ENCODE results near the gene CCDC9. TPM values are rescaled to one million over a fixed set of nuclear protein-coding genes. Genes with fewer than 3 reads are reported as not detected.

CCDC9 gene
- total and polyA plus RNA-seq, 2 of the 13 experiments (the other 11 are each of a cell fraction or from before 2014, with no cell fraction given): 2.9 to 6.3 TPM

DNA sequence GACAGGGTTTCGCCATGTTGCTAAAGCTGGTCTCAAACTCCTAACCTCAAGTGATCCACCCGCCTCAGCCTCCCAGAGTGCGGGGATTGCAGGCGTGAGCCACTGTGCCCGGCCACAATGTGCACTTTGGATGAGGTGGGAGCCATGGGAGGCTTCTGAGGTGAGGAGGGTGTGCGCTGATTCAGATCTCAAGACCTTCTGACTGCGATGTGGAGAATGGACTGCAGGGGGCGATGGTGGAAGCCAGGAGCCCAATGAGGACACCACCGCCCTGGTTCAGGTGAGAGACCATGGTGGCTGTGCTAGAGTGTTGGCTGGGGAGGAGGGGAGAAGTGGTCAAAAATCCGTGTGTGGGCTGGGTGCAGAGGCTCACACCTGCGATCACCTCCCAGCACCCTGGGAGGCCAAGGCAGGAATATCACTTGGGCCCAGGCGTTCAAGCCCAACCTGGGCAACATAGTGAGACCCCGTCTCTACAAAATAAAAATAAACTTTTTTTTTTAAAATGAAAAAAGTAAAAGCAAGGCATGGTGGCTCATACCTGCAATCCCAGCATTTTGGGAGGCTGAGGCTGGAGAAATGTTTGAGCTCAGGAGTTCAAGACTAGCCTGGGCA, 24.0 kb downstream of the CCDC9 start (continued):
- TF ChIP-seq, protein P1, sequence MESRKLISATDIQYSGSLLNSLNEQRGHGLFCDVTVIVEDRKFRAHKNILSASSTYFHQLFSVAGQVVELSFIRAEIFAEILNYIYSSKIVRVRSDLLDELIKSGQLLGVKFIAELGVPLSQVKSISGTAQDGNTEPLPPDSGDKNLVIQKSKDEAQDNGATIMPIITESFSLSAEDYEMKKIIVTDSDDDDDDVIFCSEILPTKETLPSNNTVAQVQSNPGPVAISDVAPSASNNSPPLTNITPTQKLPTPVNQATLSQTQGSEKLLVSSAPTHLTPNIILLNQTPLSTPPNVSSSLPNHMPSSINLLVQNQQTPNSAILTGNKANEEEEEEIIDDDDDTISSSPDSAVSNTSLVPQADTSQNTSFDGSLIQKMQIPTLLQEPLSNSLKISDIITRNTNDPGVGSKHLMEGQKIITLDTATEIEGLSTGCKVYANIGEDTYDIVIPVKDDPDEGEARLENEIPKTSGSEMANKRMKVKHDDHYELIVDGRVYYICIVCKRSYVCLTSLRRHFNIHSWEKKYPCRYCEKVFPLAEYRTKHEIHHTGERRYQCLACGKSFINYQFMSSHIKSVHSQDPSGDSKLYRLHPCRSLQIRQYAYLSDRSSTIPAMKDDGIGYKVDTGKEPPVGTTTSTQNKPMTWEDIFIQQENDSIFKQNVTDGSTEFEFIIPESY (CRISPR knock-in tag; IDR thresholded peaks at IDR 0.05): peak; percentile 78; the same call in 1 of the 2 replicates
- TF ChIP-seq RAD21 (CRISPR knock-in tag; IDR thresholded peaks at IDR 0.05): 0 out of 2 replicates have a peak, but pooled peaks have one; percentile 11
- TF ChIP-seq, protein P2, sequence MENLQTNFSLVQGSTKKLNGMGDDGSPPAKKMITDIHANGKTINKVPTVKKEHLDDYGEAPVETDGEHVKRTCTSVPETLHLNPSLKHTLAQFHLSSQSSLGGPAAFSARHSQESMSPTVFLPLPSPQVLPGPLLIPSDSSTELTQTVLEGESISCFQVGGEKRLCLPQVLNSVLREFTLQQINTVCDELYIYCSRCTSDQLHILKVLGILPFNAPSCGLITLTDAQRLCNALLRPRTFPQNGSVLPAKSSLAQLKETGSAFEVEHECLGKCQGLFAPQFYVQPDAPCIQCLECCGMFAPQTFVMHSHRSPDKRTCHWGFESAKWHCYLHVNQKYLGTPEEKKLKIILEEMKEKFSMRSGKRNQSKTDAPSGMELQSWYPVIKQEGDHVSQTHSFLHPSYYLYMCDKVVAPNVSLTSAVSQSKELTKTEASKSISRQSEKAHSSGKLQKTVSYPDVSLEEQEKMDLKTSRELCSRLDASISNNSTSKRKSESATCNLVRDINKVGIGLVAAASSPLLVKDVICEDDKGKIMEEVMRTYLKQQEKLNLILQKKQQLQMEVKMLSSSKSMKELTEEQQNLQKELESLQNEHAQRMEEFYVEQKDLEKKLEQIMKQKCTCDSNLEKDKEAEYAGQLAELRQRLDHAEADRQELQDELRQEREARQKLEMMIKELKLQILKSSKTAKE (CRISPR knock-in tag; IDR thresholded peaks at IDR 0.05; ENCODE audit: borderline replicate concordance): no peak
- 0 out of 2 replicates have a peak, but pooled peaks have one; percentile 79 for TF ChIP-seq ZNF121 (CRISPR knock-in tag; IDR thresholded peaks at IDR 0.05)
- TF ChIP-seq, protein P3, sequence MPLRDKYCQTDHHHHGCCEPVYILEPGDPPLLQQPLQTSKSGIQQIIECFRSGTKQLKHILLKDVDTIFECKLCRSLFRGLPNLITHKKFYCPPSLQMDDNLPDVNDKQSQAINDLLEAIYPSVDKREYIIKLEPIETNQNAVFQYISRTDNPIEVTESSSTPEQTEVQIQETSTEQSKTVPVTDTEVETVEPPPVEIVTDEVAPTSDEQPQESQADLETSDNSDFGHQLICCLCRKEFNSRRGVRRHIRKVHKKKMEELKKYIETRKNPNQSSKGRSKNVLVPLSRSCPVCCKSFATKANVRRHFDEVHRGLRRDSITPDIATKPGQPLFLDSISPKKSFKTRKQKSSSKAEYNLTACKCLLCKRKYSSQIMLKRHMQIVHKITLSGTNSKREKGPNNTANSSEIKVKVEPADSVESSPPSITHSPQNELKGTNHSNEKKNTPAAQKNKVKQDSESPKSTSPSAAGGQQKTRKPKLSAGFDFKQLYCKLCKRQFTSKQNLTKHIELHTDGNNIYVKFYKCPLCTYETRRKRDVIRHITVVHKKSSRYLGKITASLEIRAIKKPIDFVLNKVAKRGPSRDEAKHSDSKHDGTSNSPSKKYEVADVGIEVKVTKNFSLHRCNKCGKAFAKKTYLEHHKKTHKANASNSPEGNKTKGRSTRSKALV (CRISPR knock-in tag; IDR thresholded peaks at IDR 0.05): no peak
- TF ChIP-seq, protein P4, sequence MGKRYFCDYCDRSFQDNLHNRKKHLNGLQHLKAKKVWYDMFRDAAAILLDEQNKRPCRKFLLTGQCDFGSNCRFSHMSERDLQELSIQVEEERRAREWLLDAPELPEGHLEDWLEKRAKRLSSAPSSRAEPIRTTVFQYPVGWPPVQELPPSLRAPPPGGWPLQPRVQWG (CRISPR knock-in tag; IDR thresholded peaks at IDR 0.05; ENCODE audit: borderline replicate concordance, low read depth): no peak
- TF ChIP-seq PLRG1 (conservative IDR thresholded peaks at IDR 0.05): no peak
- TF ChIP-seq ATF7 (IDR thresholded peaks at IDR 0.05): no peak
- TF ChIP-seq ATF7 (CRISPR knock-in tag; IDR thresholded peaks at IDR 0.05): no peak
- no peak for TF ChIP-seq SMAD9 (CRISPR knock-in tag; IDR thresholded peaks at IDR 0.05)
- no peak for TF ChIP-seq NPAS2 (CRISPR knock-in tag; IDR thresholded peaks at IDR 0.05; ENCODE audit: borderline replicate concordance)
- no peak for TF ChIP-seq SRF (IDR thresholded peaks at IDR 0.05; ENCODE audit: low read depth, low read length)
